Forelimb muscle (tissue), 1 donor: Measurements from ENCODE around the gene SAMD11. TPM values are rescaled to one million over a fixed set of nuclear protein-coding genes. Genes with fewer than 3 reads are reported as not detected.
"Not testable (repeated sequence)": the region's sequence is repeated elsewhere in the genome, so short reads cannot be mapped to it uniquely, and the experiment has no call there.

Experiments
- DNase-seq: peaks from one replicate; pipeline ENCODE4 v3.0.0-alpha.2; 2013; ENCODE audit warnings: low read depth
- polyA plus RNA-seq: library from polyadenylated mRNA; unstranded; fragments of 120-200 nt; gene quantifications from one replicate; pipeline ENCODE4 v1.2.1, GENCODE V29; 2013; ENCODE audit not compliant: insufficient read length

SAMD11 gene
- polyA plus RNA-seq, 1 donor: 5.6 TPM

GRCh38 chr1:944341-945325 is 20.9 kb downstream of the SAMD11 start:
- DNase-seq: no peak

GRCh38 chr1:945688-946556 is 22.2 kb downstream of the SAMD11 start:
- DNase-seq: no peak

GRCh38 chr1:946811-947210 is 23.1 kb downstream of the SAMD11 start:
- DNase-seq: not testable (repeated sequence)

- no peak for DNase-seq
Observed at GRCh38 chr1:947958-948357, 24.2 kb downstream of the SAMD11 start.

GRCh38 chr1:950268-950667 is 26.5 kb downstream of the SAMD11 start:
- no peak for DNase-seq

- DNase-seq: no peak
Observed at GRCh38 chr1:950881-951280, 27.2 kb downstream of the SAMD11 start.

- no peak for DNase-seq
Observed at GRCh38 chr1:951364-951763, 27.6 kb downstream of the SAMD11 start.

- no peak for DNase-seq
Observed at GRCh38 chr1:952201-952600, 28.5 kb downstream of the SAMD11 start.

GRCh38 chr1:952603-953002 is 28.9 kb downstream of the SAMD11 start:
- DNase-seq: no peak

GRCh38 chr1:953524-954320 is 30.0 kb downstream of the SAMD11 start:
- no peak for DNase-seq

- no peak for DNase-seq
Observed at GRCh38 chr1:954927-955326, 31.2 kb downstream of the SAMD11 start.

GRCh38 chr1:955474-955873 is 31.8 kb downstream of the SAMD11 start:
- no peak for DNase-seq

- DNase-seq: no peak
Observed at GRCh38 chr1:956636-957035, 32.9 kb downstream of the SAMD11 start.

GRCh38 chr1:958823-959730 is 35.4 kb downstream of the SAMD11 start, which contains the start of gene NOC2L:
Gene NOC2L (minus strand): TSS chr1:959256. CDS start chr1:959240, 16 bp downstream.
- peak; percentile 35 for DNase-seq

GRCh38 chr1:959731-960362 is 36.1 kb downstream of the SAMD11 start:
- DNase-seq: no peak

GRCh38 chr1:960363-961131 is 36.8 kb downstream of the SAMD11 start, which contains the start of gene KLHL17:
Gene KLHL17 (plus strand): TSS chr1:960584. CDS start chr1:960694, 110 bp downstream.
- DNase-seq: no peak

- DNase-seq: no peak
Observed at GRCh38 chr1:961132-961669, 37.5 kb downstream of the SAMD11 start.

- no peak for DNase-seq
Observed at GRCh38 chr1:962381-963300, 38.9 kb downstream of the SAMD11 start.
